Measurements from ENCODE around the gene AFG3L2.

AFG3L2 gene

DNA sequence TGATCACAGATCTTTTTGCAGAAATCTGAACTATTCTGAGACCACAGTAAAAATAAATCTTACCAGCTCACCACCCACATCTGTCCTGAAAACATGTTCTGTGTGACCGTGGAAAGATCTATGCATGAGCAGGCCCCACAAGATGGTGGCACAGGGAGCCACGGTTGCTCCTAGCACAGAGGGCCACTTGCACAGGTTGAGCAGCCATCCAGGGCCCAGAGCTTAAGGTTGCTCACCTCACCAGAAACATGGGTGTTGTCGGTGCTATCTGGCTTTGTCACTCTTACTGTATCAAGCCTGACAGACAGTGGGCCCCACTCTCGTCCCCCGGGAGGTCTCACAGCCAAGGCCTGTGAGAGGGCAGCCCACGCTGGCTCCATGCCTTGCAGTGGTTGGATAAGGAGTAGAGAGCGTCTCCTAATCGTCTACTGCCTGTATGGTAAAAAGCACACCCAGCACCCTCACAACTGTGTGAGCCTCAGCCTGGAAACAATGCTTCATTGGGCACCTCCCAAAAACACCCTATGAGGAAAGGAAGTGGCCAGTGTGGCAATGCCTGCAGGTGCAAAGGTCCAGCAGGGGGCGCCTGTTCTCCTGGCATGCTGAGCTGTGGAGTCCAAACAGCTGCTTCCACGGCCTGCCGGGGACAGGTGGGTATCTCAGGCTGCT lies 49.4 kb downstream of the AFG3L2 start:
- peaks cover 53 to 79% of the 10 kb centered on the region in 2 experiments for H3K36me3 ChIP-seq (ENCODE audit: control insufficient read depth in 1 of 2, insufficient read depth in 2 of 2, low read depth in 1 of 2, low read length in 2 of 2)
- WGBS: 58% methylated on average over 10 of the region's 11 CpGs
- H3K27ac ChIP-seq (ENCODE audit: low read length, poor library complexity, severe bottlenecking): no peak overlapping the region

DNA sequence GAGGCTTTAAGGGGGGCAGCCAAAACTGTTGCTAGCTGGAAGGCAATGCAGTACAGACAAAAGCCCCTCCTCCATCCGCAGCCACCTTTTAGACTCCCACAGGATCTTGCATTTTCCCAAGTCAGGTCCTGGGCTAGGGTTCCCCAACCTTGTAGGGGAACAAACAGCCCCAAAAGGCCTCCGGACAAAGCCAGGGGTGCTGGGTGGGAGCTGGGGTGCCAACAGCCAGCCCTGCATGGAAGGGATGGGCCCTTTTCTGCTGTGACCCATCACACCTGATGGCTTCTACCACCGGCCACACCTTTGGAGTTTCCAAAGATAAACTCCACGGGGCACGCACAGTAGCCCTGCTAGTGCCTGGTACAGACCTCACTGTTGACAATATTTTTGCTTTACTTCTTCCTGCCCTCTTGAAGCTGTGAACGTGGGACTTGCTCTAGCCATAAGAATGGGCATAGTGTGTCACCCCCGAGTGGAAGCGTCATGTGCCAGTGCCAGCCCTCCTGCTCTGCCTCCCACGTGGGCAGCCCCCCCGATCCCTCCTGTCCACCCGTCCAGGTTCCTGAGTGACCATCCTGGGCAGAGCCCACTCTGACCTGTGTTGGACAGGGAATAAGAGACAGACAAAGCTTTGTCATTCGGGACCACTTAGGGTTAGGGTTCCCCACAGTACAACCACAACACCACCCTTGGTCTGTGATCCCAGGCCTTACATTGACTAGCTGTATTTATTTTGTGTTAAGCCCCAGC lies 50.1 kb downstream of the AFG3L2 start:
- Histone ChIP-seq H2AK5ac (ENCODE audit: low read length, severe bottlenecking) (no peak overlapping the region), H3K18ac (ENCODE audit: low read depth in 1 of 2, low read length in 2 of 2) (no peak overlapping the region), H3K4ac (ENCODE audit: low read depth in 1 of 2, low read length in 2 of 2) (no peak overlapping the region), H3K79me1 (replicated peaks; ENCODE audit: low read length, poor library complexity, severe bottlenecking) (peaks cover 19% of the 10 kb centered on the region), H3K23ac (ENCODE audit: low read length in 2 of 2) (no peak overlapping the region), H2AFZ (ENCODE audit: low read depth, low read length) (no peak overlapping the region), H4K91ac (ENCODE audit: low read length) (no peak overlapping the region), H2BK15ac (ENCODE audit: low read depth, poor library complexity, severe bottlenecking) (no peak overlapping the region), H2BK12ac (ENCODE audit: low read length in 2 of 2) (no peak overlapping the region), H3K9ac (ENCODE audit: low read length) (peak overlapping the region; percentile 58), H3K4me1 (ENCODE audit: control insufficient read depth, insufficient read depth, low read depth, low read length) (peaks cover 7% of the 10 kb centered on the region), H4K8ac (ENCODE audit: low read length) (no peak overlapping the region), H3K9me3 (ENCODE audit: control insufficient read depth, low read length) (no peaks in the 10 kb centered on the region), H3K4me2 (ENCODE audit: low read length, poor library complexity, severe bottlenecking) (no peak overlapping the region), H3K36me3 (ENCODE audit: control insufficient read depth in 1 of 2, insufficient read depth in 2 of 2, low read depth in 1 of 2, low read length in 2 of 2) (peaks cover 54 to 85% of the 10 kb centered on the region in 2 experiments), H3K27me3 (ENCODE audit: control insufficient read depth in 1 of 2, insufficient read depth in 1 of 2, low read length in 2 of 2) (no peaks in the 10 kb centered on the region), H3K14ac (ENCODE audit: low read length in 2 of 2) (no peak overlapping the region), H3K4me3 (ENCODE audit: insufficient read depth in 1 of 2, low read depth in 1 of 2, low read length in 2 of 2) (no peak overlapping the region), H3K27ac (ENCODE audit: low read length, poor library complexity, severe bottlenecking) (no peak overlapping the region), H2BK120ac (ENCODE audit: low read depth, low read length) (no peak overlapping the region), H2BK5ac (ENCODE audit: low read depth, low read length, poor library complexity, severe bottlenecking) (no peak overlapping the region)
- 93% methylated on average over 12 of the region's 12 CpGs for WGBS
- DNase-seq: no peak

More for the DNA sequence above, 49.4 kb downstream of the AFG3L2 start:
- Histone ChIP-seq H2BK5ac (ENCODE audit: low read depth, low read length, poor library complexity, severe bottlenecking) (no peak overlapping the region), H2BK15ac (ENCODE audit: low read depth, poor library complexity, severe bottlenecking) (no peak overlapping the region), H3K79me1 (replicated peaks; ENCODE audit: low read length, poor library complexity, severe bottlenecking) (peaks cover 19% of the 10 kb centered on the region), H3K9ac (ENCODE audit: low read length) (peak overlapping the region; percentile 58), H3K4me3 (ENCODE audit: insufficient read depth in 1 of 2, low read depth in 1 of 2, low read length in 2 of 2) (no peak overlapping the region), H2BK12ac (ENCODE audit: low read length in 2 of 2) (no peak overlapping the region), H3K14ac (ENCODE audit: low read length in 2 of 2) (no peak overlapping the region), H3K4me2 (ENCODE audit: low read length, poor library complexity, severe bottlenecking) (no peak overlapping the region), H3K4me1 (ENCODE audit: control insufficient read depth, insufficient read depth, low read depth, low read length) (peaks cover 7% of the 10 kb centered on the region), H3K23ac (ENCODE audit: low read length in 2 of 2) (no peak overlapping the region), H3K9me3 (ENCODE audit: control insufficient read depth, low read length) (no peaks in the 10 kb centered on the region), H2AFZ (ENCODE audit: low read depth, low read length) (no peak overlapping the region), H2BK120ac (ENCODE audit: low read depth, low read length) (no peak overlapping the region), H3K18ac (ENCODE audit: low read depth in 1 of 2, low read length in 2 of 2) (peak overlapping the region in 1 of 2 experiments; percentile 29), H2AK5ac (ENCODE audit: low read length, severe bottlenecking) (no peak overlapping the region), H4K8ac (ENCODE audit: low read length) (peak overlapping the region; percentile 59), H3K4ac (ENCODE audit: low read depth in 1 of 2, low read length in 2 of 2) (no peak overlapping the region), H3K27me3 (ENCODE audit: control insufficient read depth in 1 of 2, insufficient read depth in 1 of 2, low read length in 2 of 2) (no peaks in the 10 kb centered on the region), H4K91ac (ENCODE audit: low read length) (no peak overlapping the region)
- peak; percentile 74 for DNase-seq

DNA sequence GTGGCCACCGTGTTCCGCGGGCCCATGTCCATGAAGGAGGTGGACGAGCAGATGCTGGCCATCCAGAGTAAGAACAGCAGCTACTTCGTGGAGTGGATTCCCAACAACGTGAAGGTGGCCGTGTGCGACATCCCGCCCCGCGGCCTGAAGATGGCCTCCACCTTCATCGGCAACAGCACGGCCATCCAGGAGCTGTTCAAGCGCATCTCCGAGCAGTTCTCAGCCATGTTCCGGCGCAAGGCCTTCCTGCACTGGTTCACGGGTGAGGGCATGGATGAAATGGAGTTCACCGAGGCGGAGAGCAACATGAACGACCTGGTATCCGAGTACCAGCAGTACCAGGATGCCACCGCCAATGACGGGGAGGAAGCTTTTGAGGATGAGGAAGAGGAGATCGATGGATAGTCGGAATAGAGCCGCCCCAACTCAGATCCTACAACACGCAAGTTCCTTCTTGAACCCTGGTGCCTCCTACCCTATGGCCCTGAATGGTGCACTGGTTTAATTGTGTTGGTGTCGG lies 51.2 kb downstream of the AFG3L2 start:
- Histone ChIP-seq H3K27ac (ENCODE audit: low read length, poor library complexity, severe bottlenecking) (no peak overlapping the region), H3K4me2 (ENCODE audit: low read length, poor library complexity, severe bottlenecking) (no peak overlapping the region), H4K8ac (ENCODE audit: low read length) (peak overlapping the region; percentile 31), H2BK5ac (ENCODE audit: low read depth, low read length, poor library complexity, severe bottlenecking) (no peak overlapping the region), H2AFZ (ENCODE audit: low read depth, low read length) (no peak overlapping the region), H4K91ac (ENCODE audit: low read length) (no peak overlapping the region), H3K4ac (ENCODE audit: low read depth in 1 of 2, low read length in 2 of 2) (no peak overlapping the region), H3K36me3 (ENCODE audit: control insufficient read depth in 1 of 2, insufficient read depth in 2 of 2, low read depth in 1 of 2, low read length in 2 of 2) (peaks cover 52 to 89% of the 10 kb centered on the region in 2 experiments), H3K14ac (ENCODE audit: low read length in 2 of 2) (no peak overlapping the region), H3K9me3 (ENCODE audit: control insufficient read depth, low read length) (no peaks in the 10 kb centered on the region), H3K79me1 (replicated peaks; ENCODE audit: low read length, poor library complexity, severe bottlenecking) (peaks cover 19% of the 10 kb centered on the region), H2BK15ac (ENCODE audit: low read depth, poor library complexity, severe bottlenecking) (no peak overlapping the region), H3K4me1 (ENCODE audit: control insufficient read depth, insufficient read depth, low read depth, low read length) (peaks cover 13% of the 10 kb centered on the region), H3K27me3 (ENCODE audit: control insufficient read depth in 1 of 2, insufficient read depth in 1 of 2, low read length in 2 of 2) (no peaks in the 10 kb centered on the region), H2BK12ac (ENCODE audit: low read length in 2 of 2) (no peak overlapping the region), H3K4me3 (ENCODE audit: insufficient read depth in 1 of 2, low read depth in 1 of 2, low read length in 2 of 2) (no peak overlapping the region), H3K18ac (ENCODE audit: low read depth in 1 of 2, low read length in 2 of 2) (no peak overlapping the region), H3K23ac (ENCODE audit: low read length in 2 of 2) (no peak overlapping the region), H3K9ac (ENCODE audit: low read length) (no peak overlapping the region), H2BK120ac (ENCODE audit: low read depth, low read length) (no peak overlapping the region), H2AK5ac (ENCODE audit: low read length, severe bottlenecking) (no peak overlapping the region)
- DNase-seq: no peak
- 98% methylated on average over 28 of the region's 29 CpGs for WGBS

DNA sequence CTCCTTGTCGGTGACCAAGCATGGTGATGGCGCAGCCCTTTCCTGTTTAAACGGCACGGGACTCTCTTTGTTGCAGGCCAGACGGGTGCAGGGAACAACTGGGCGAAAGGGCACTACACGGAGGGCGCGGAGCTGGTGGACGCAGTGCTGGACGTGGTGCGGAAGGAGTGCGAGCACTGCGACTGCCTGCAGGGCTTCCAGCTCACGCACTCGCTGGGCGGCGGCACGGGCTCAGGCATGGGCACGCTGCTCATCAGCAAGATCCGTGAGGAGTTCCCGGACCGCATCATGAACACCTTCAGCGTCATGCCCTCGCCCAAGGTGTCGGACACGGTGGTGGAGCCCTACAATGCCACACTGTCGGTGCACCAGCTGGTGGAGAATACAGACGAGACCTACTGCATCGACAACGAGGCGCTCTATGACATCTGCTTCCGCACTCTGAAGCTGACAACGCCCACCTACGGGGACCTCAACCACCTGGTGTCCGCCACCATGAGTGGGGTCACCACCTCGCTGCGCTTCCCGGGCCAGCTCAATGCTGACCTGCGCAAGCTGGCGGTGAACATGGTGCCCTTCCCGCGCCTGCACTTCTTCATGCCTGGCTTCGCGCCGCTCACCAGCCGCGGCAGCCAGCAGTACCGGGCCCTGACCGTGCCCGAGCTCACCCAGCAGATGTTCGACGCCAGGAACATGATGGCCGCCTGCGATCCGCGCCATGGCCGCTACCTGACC lies 51.9 kb downstream of the AFG3L2 start:
- 98% methylated on average over 58 of the region's 58 CpGs for WGBS
- H3K27me3 ChIP-seq (ENCODE audit: control insufficient read depth in 1 of 2, insufficient read depth in 1 of 2, low read length in 2 of 2): no peaks in the 10 kb centered on the region
- H3K18ac ChIP-seq (ENCODE audit: low read depth in 1 of 2, low read length in 2 of 2): no peak overlapping the region
- no peak overlapping the region for H2BK5ac ChIP-seq (ENCODE audit: low read depth, low read length, poor library complexity, severe bottlenecking)
- H3K4ac ChIP-seq (ENCODE audit: low read depth in 1 of 2, low read length in 2 of 2): no peak overlapping the region
- H3K79me1 ChIP-seq (replicated peaks; ENCODE audit: low read length, poor library complexity, severe bottlenecking): peaks cover 20% of the 10 kb centered on the region
- no peak overlapping the region for H2BK120ac ChIP-seq (ENCODE audit: low read depth, low read length)
- H3K4me1 ChIP-seq (ENCODE audit: control insufficient read depth, insufficient read depth, low read depth, low read length): peaks cover 14% of the 10 kb centered on the region
- no peak overlapping the region for H3K9ac ChIP-seq (ENCODE audit: low read length)
- no peak overlapping the region for H3K23ac ChIP-seq (ENCODE audit: low read length in 2 of 2)
- H4K8ac ChIP-seq (ENCODE audit: low read length): no peak overlapping the region
- H3K36me3 ChIP-seq (ENCODE audit: control insufficient read depth in 1 of 2, insufficient read depth in 2 of 2, low read depth in 1 of 2, low read length in 2 of 2): peaks cover 54 to 92% of the 10 kb centered on the region in 2 experiments
- H3K4me2 ChIP-seq (ENCODE audit: low read length, poor library complexity, severe bottlenecking): no peak overlapping the region
- no peak overlapping the region for H3K4me3 ChIP-seq (ENCODE audit: insufficient read depth in 1 of 2, low read depth in 1 of 2, low read length in 2 of 2)
- no peak overlapping the region for H2AK5ac ChIP-seq (ENCODE audit: low read length, severe bottlenecking)
- no peak overlapping the region for H2AFZ ChIP-seq (ENCODE audit: low read depth, low read length)
- peak overlapping the region; percentile 35 for H4K91ac ChIP-seq (ENCODE audit: low read length)
- H3K14ac ChIP-seq (ENCODE audit: low read length in 2 of 2): no peak overlapping the region
- H3K27ac ChIP-seq (ENCODE audit: low read length, poor library complexity, severe bottlenecking): no peak overlapping the region
- no peaks in the 10 kb centered on the region for H3K9me3 ChIP-seq (ENCODE audit: control insufficient read depth, low read length)
- no peak overlapping the region for H2BK12ac ChIP-seq (ENCODE audit: low read length in 2 of 2)
- no peak overlapping the region for H2BK15ac ChIP-seq (ENCODE audit: low read depth, poor library complexity, severe bottlenecking)
- no peak for DNase-seq

Data from mesenchymal stem cell (in vitro differentiated cells and primary cell).